RWPE1 (cell line): ENCODE measurements around the gene SLIT3.

Experiments used
- CTCF ChIA-PET: fragments of 350-600 bp; sonication (Branson Sonifier 250); formaldehyde crosslinking; extraction: SDS; loops from one replicate; lab custom pipeline; 2021; lab: Yijun Ruan, JAX
- POLR2A ChIA-PET: fragments of 400-600 bp; formaldehyde crosslinking; extraction: SDS; loops from one replicate; lab custom pipeline; 2020; ENCODE audit warnings: antibody characterized with exemption; ENCODE audit not compliant: low non-redundant PET; lab: Yijun Ruan, JAX
- DNase-seq: peaks from one replicate; pipeline ENCODE4 v3.0.0; 2012; ENCODE audit warnings: low spot score
- H3K27ac ChIP-seq: fragments of 450-650 bp; 2 replicates; pipeline ENCODE4 v1.5.1; 2017
- TF ChIP-seq, protein P1 (sequence below): fragments of 450-650 bp; conservative IDR thresholded peaks from 2 replicates; pipeline ENCODE4 v1.5.1; 2017; ENCODE audit warnings: low read depth, mild to moderate bottlenecking

Gene SLIT3

DNA sequence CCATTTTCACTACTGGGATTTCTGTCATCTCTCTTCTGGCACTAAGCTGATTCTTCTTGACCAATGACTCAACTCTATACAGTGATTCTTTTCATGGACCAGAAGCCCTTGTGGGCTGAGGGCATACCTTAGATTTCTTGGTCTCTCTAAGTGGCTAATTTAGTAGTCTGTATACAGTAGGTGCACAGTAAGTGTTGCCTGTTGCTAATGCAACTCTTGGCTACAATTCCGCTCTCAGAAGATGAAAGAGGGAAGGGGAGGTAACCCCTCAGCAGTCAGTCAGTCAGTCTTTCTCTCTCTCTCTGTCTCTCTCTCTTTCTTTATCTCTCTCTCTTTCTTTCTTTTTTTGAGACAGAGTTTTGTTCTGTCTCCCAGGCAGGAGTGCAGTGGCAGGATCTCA lies 606.6 kb downstream of the SLIT3 start:
- no peak for DNase-seq
- TF ChIP-seq, protein P1, sequence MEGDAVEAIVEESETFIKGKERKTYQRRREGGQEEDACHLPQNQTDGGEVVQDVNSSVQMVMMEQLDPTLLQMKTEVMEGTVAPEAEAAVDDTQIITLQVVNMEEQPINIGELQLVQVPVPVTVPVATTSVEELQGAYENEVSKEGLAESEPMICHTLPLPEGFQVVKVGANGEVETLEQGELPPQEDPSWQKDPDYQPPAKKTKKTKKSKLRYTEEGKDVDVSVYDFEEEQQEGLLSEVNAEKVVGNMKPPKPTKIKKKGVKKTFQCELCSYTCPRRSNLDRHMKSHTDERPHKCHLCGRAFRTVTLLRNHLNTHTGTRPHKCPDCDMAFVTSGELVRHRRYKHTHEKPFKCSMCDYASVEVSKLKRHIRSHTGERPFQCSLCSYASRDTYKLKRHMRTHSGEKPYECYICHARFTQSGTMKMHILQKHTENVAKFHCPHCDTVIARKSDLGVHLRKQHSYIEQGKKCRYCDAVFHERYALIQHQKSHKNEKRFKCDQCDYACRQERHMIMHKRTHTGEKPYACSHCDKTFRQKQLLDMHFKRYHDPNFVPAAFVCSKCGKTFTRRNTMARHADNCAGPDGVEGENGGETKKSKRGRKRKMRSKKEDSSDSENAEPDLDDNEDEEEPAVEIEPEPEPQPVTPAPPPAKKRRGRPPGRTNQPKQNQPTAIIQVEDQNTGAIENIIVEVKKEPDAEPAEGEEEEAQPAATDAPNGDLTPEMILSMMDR = no peak
- CTCF ChIA-PET = no interaction called here
- H3K27ac ChIP-seq = no peak overlapping the region
- POLR2A ChIA-PET = no interaction called here

DNA sequence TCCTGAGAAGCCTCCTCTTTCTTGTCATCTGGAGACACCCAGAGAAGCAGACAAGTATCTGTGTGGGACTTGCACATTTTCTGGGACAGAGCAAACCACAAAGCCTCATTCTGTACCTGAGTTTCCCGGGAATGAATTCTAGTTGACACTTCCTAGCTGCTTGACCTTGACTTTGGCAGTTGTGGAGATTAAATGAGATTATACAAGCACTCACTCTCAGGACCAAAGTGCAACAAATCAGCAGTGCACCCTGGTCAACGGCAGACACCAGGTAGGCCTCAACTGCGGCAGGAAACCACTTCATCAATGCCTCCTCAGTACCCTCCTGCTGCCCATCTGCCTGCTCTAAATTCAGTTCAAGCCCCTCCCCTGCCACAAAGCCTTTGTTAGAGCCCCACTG lies 607.1 kb downstream of the SLIT3 start:
- ChIA-PET CTCF (no interaction called here), POLR2A (no interaction called here)
- TF ChIP-seq, protein P1 = no peak
- DNase-seq = no peak
- H3K27ac ChIP-seq = no peak overlapping the region

DNA sequence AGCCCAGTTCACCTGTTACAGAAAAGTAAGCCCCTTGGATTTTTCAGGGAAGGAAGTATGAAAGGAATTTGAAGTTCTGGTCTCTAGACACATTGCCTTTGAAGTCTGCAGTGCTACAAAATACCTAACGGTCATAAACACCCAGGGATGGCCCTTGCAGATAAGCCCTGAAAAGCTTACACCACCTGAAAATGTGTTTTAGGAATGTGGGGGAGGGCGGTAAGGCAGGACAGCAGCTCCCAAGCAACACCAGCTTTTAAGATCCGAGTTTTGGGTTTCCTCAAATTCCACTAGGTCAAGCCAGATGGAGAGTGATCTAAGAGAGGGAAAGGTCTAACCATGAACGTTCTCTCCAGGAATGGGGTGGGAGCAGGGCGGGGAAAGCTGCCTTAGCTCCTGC lies 607.6 kb downstream of the SLIT3 start:
- DNase-seq = no peak
- TF ChIP-seq, protein P1 = no peak
- CTCF ChIA-PET = no interaction called here
- POLR2A ChIA-PET = no interaction called here
- no peak overlapping the region for H3K27ac ChIP-seq

DNA sequence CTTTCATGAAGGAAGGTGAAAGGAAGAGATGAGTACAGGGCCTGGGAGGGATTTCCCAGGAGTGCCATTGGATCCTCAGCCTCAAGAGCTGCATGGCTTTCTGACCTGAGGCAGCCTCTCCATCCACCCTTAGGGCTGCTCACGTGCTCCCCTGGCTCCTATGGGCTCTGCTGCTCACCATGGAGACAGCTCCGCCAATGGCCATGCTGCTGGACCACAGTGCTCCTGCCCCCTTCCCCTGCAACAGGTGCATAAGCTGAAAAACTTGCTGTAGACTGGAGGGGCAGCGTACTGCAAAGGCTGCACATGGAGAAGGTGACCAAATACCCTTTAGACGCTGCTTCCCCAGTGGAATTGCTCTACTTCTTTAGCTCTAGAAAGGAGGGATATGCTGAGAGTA lies 609.0 kb downstream of the SLIT3 start:
- CTCF ChIA-PET = interaction anchor here (0.7 kb wide), 1 partner anchor 37 kb away, joined by 3 read pairs; no protein-coding TSS in a partner anchor
- POLR2A ChIA-PET = no interaction called here
- TF ChIP-seq, protein P1 = no peak

DNA sequence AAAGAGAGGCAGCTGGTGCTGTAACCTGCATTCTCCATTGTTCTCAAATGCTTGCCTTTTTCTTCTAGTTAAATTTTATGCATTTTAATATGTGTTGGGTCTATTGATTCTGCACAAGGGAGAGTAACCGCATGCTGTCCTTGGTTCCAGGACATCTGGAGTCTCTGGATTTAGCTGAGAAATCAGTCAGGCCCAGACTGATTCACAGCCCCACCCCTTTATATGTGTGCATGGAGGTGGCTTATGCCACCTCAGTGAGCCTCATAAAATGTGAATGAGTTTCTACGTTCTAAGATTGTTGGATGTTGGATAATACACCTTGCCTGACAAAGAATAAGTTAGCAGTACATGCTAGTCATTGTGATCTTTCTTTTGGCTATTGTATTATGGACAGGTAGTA lies 611.7 kb downstream of the SLIT3 start:
- POLR2A ChIA-PET = no interaction called here
- no peak for DNase-seq
- TF ChIP-seq, protein P1 = no peak
- H3K27ac ChIP-seq = no peak overlapping the region
- CTCF ChIA-PET = interaction anchor here (0.7 to 1.3 kb wide), 2 partner anchors 10 to 11 kb away, joined by 3 to 7 read pairs; no protein-coding TSS in a partner anchor

More for the DNA sequence above, 609.0 kb downstream of the SLIT3 start:
- no peak for DNase-seq
- H3K27ac ChIP-seq = no peak overlapping the region

DNA sequence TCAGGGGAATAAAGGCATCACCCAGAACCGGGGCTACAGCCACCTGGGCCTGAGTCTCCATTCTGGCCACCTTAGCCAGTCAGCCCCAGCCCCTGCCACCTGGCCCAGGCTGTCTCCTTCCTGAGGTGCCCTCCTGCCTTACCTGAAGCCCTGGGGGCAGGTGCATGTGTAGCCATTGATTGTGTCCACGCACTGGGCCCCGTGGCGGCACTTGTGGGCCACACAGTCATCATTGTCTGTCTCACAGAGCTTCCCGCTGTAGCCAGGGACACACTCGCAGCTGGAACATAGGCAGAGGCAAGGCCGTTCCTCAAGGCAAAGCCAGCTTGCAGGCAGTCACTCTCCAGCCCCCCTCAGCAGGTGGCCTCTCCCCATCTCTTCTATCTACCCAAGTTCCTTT lies 614.1 kb downstream of the SLIT3 start:
- no peak for DNase-seq
- ChIA-PET CTCF (no interaction called here), POLR2A (no interaction called here)
- TF ChIP-seq, protein P1 = no peak
- no peak overlapping the region for H3K27ac ChIP-seq
